ENCODE measurements around the gene ZNF491.

GRCh38 chr19:11806354-11807098 is 8.2 kb downstream of the ZNF491 start:
- TF ChIP-seq ZFP36 (IDR thresholded peaks at IDR 0.05; ENCODE audit: low read depth, low read length, partially characterized antibody) (no peak), ILF3 (IDR thresholded peaks at IDR 0.05; ENCODE audit: borderline replicate concordance) (no peak), NFIC (IDR thresholded peaks at IDR 0.05) (no peak), E2F1 (CRISPR knock-in tag; IDR thresholded peaks at IDR 0.05) (no peak), POLR2AphosphoS5 (IDR thresholded peaks at IDR 0.05; ENCODE audit: control insufficient read depth, insufficient read depth, low read depth, low read length) (no peak), ETS2 (tag; IDR thresholded peaks at IDR 0.05; ENCODE audit: borderline replicate concordance, poor library complexity, severe bottlenecking) (no peak), CBFB (CRISPR knock-in tag; IDR thresholded peaks at IDR 0.05) (no peak), ZNF77 (CRISPR knock-in tag; IDR thresholded peaks at IDR 0.05) (no peak), EZH2 (IDR thresholded peaks at IDR 0.05; ENCODE audit: borderline replicate concordance, low read depth, low read length) (no peak), ELF4 (CRISPR knock-in tag; IDR thresholded peaks at IDR 0.05) (no peak), RCOR1 (IDR thresholded peaks at IDR 0.05; ENCODE audit: borderline replicate concordance in 1 of 2, low read depth in 2 of 2, low read length in 2 of 2) (no peak), CTCF (IDR thresholded peaks at IDR 0.05 in 2 of 3, conservative IDR thresholded peaks at IDR 0.05 in 1 of 3; ENCODE audit: insufficient read depth in 2 of 3, low read depth in 1 of 3, low read length in 3 of 3) (no peak), JUND (IDR thresholded peaks at IDR 0.05; ENCODE audit: borderline replicate concordance, low read depth, low read length) (no peak), JUND (tag; IDR thresholded peaks at IDR 0.05; ENCODE audit: borderline replicate concordance, low read depth, low read length) (no peak), ZNF592 (IDR thresholded peaks at IDR 0.05) (no peak)

Measured in K562 (cell line).